ENCODE results near the gene GZMM.

DNA sequence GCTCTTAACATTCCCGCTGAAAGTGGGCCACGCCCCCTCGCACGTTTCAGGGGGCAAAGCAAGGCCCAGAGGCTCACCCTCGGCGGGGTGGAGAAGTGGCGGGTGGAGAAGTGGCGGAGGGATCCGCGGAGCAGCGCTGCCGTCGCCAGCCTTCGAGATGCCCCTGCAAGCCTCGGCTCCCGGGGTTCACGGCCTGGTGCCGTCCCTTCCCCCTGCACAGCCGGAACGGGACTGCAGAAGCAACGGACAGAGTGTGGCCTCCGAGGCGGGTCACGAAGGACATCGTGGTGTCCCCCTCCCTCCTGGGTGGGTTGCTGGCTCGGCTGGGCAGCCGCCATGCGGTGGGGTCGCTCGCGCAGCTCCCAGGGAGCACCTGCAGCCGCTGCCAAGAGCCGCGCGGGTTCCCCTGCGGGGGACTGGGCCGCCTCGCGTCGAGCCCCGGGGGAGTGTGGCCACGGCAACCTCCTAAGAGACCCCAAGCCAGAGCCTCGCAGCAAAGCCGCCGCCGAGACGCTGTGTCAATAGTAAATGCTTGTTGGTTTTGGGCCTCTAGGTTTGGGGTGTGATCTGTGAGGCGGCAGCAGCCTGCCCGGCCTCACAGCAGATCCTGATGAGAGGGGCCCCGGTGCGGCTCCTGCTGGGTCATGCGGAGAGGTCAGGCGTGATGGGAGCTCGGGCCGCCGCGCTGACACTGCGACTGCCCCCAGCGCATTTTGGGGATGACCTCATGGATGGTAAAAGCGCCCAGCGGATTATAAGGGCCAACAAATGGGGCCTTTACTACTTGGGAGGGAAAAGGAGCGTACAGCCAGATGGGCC lies 31.1 kb upstream of the GZMM start:
- no peak for TF ChIP-seq GATA3 (IDR thresholded peaks at IDR 0.05; ENCODE audit: low read depth, low read length)
- no peak for TF ChIP-seq GATA2 (IDR thresholded peaks at IDR 0.05; ENCODE audit: low read depth, low read length)
